OCI-LY3 (cell line): ENCODE results near the gene OOSP2.

Source experiments
- H2AFZ ChIP-seq: fragments of 200-600, 300-600 bp; shearing (Covaris generic); 2 replicates; pipeline ENCODE4 v1.6.0; 2014; ENCODE audit warnings: antibody characterized with exemption, low read depth, low read length
- H3K27ac ChIP-seq: fragments of 200-600, 300-600 bp; sonication (generic); 2 replicates; pipeline ENCODE4 v1.5.1; 2014; ENCODE audit warnings: mild to moderate bottlenecking, low read length, moderate library complexity, mixed read lengths
- H3K27me3 ChIP-seq: fragments of 200-600, 300-600 bp; sonication (generic); 2 replicates; pipeline ENCODE4 v1.6.1; 2014; ENCODE audit warnings: low read depth, low read length, mixed read lengths
- H3K36me3 ChIP-seq: fragments of 200-600, 300-600 bp; sonication (generic); replicated peaks from 2 replicates; pipeline ENCODE3; 2014; ENCODE audit warnings: low read depth, low read length, mixed read lengths
- H3K4me1 ChIP-seq: fragments of 300-600, 200-600 bp; sonication (generic); 2 replicates; pipeline ENCODE4 v1.6.1; 2014; ENCODE audit warnings: low read length, mixed read lengths
- H3K4me2 ChIP-seq: fragments of 200-600, 300-600 bp; sonication (generic); 2 replicates; pipeline ENCODE4 v1.6.1; 2014; ENCODE audit warnings: low read length, mixed read lengths
- H3K4me3 ChIP-seq: fragments of 300-600, 200-600 bp; sonication (generic); 2 replicates; pipeline ENCODE4 v1.5.1; 2014; ENCODE audit warnings: antibody characterized with exemption, mild to moderate bottlenecking, low read length, moderate library complexity
- H3K79me2 ChIP-seq: fragments of 300-600, 200-600 bp; shearing (Covaris generic); 2 replicates; pipeline ENCODE4 v1.6.1; 2014; ENCODE audit warnings: mild to moderate bottlenecking, low read length, mixed read lengths
- H3K9ac ChIP-seq: fragments of 300-600, 200-600 bp; shearing (Covaris generic); 2 replicates; pipeline ENCODE4 v1.6.0; 2014; ENCODE audit warnings: mild to moderate bottlenecking, low read length, moderate library complexity
- H3K9me3 ChIP-seq: fragments of 200-600, 300-600 bp; shearing (Covaris generic); 2 replicates; pipeline ENCODE4 v1.6.1; 2014; ENCODE audit warnings: low read length, mixed read lengths; ENCODE audit not compliant: insufficient read depth
- H4K20me1 ChIP-seq: fragments of 200-600, 300-600 bp; sonication (generic); 2 replicates; pipeline ENCODE4 v1.6.1; 2016; ENCODE audit warnings: low read length, mixed read lengths; ENCODE audit not compliant: insufficient read depth
- EZH2phosphoT487 ChIP-seq: fragments of 200-600 bp; shearing (Covaris generic); IDR thresholded peaks from 2 replicates; pipeline ENCODE4 v1.6.1; 2018; ENCODE audit warnings: antibody characterized with exemption, mixed run types, low read depth
- TF ChIP-seq, protein P1 (sequence below): fragments of 200-600, 300-600 bp; sonication (generic); IDR thresholded peaks from 2 replicates; pipeline ENCODE4 v1.5.1; 2014; ENCODE audit warnings: antibody characterized with exemption, low read length, low read depth

OOSP2 gene, protein sequence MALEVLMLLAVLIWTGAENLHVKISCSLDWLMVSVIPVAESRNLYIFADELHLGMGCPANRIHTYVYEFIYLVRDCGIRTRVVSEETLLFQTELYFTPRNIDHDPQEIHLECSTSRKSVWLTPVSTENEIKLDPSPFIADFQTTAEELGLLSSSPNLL

GRCh38 chr11:60040109-60040508, at the start of gene OOSP2:
OOSP2 (plus strand) TSS chr11:60040409; CDS start chr11:60040460, 51 bp downstream.
- H3K79me2 ChIP-seq = no peaks in the 10 kb centered on the region
- H2AFZ ChIP-seq = no peak within 1 kb of the TSS
- H3K9ac ChIP-seq = no peak within 1 kb of the TSS
- H3K9me3 ChIP-seq = no peaks in the 10 kb centered on the region
- no peaks in the 10 kb centered on the region for H4K20me1 ChIP-seq
- H3K4me3 ChIP-seq = no peak within 1 kb of the TSS
- H3K36me3 ChIP-seq = no peaks in the 10 kb centered on the region
- no peaks in the 10 kb centered on the region for H3K4me1 ChIP-seq
- TF ChIP-seq, protein P1, sequence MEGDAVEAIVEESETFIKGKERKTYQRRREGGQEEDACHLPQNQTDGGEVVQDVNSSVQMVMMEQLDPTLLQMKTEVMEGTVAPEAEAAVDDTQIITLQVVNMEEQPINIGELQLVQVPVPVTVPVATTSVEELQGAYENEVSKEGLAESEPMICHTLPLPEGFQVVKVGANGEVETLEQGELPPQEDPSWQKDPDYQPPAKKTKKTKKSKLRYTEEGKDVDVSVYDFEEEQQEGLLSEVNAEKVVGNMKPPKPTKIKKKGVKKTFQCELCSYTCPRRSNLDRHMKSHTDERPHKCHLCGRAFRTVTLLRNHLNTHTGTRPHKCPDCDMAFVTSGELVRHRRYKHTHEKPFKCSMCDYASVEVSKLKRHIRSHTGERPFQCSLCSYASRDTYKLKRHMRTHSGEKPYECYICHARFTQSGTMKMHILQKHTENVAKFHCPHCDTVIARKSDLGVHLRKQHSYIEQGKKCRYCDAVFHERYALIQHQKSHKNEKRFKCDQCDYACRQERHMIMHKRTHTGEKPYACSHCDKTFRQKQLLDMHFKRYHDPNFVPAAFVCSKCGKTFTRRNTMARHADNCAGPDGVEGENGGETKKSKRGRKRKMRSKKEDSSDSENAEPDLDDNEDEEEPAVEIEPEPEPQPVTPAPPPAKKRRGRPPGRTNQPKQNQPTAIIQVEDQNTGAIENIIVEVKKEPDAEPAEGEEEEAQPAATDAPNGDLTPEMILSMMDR = no peak
- no peak for TF ChIP-seq EZH2phosphoT487
- H3K27me3 ChIP-seq = peaks cover 3% of the 10 kb centered on the region; the same call in 1 of the 2 replicates
- no peak within 1 kb of the TSS for H3K27ac ChIP-seq
- no peak within 1 kb of the TSS for H3K4me2 ChIP-seq

- Histone ChIP-seq H3K4me3 (no peak overlapping the region), H3K36me3 (no peaks in the 10 kb centered on the region), H3K9me3 (no peaks in the 10 kb centered on the region), H3K9ac (no peak overlapping the region), H2AFZ (no peak overlapping the region), H3K79me2 (no peaks in the 10 kb centered on the region), H3K27me3 (no peaks in the 10 kb centered on the region), H3K27ac (no peak overlapping the region), H3K4me1 (no peaks in the 10 kb centered on the region), H4K20me1 (no peaks in the 10 kb centered on the region), H3K4me2 (no peak overlapping the region)
- TF ChIP-seq EZH2phosphoT487 = no peak
- TF ChIP-seq, protein P1 = no peak
Measured at GRCh38 chr11:59990421-59990820, 49.8 kb upstream of the OOSP2 start.

DNA sequence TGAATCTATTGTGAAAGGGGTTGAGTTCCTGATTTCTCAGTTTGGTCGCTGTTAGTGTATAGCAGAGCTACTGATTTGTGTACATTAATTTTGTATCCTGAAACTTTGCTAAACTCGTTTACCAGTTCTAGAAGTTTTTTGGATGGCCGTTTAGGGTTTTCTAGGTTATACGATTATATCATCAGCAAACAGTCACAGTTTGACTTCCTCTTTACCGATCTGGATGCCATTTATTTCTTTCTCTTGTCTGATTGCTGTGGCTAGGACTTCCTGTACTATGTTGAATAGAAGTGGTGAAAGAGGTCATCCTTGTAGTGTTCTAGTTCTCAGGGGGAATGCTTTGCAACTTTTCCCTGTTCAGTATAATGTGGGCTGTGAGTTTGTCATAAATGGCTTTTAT, 47.8 kb upstream of the OOSP2 start:
- no peaks in the 10 kb centered on the region for H3K27me3 ChIP-seq
- no peaks in the 10 kb centered on the region for H3K9me3 ChIP-seq
- no peaks in the 10 kb centered on the region for H3K79me2 ChIP-seq
- H2AFZ ChIP-seq = no peak overlapping the region
- H4K20me1 ChIP-seq = no peaks in the 10 kb centered on the region
- H3K4me2 ChIP-seq = no peak overlapping the region
- no peak overlapping the region for H3K4me3 ChIP-seq
- no peaks in the 10 kb centered on the region for H3K36me3 ChIP-seq
- TF ChIP-seq, protein P1 = no peak
- TF ChIP-seq EZH2phosphoT487 = no peak
- no peak overlapping the region for H3K27ac ChIP-seq
- no peak overlapping the region for H3K9ac ChIP-seq
- no peaks in the 10 kb centered on the region for H3K4me1 ChIP-seq

GRCh38 chr11:59997800-59998199, 42.4 kb upstream of the OOSP2 start:
- H4K20me1 ChIP-seq = no peaks in the 10 kb centered on the region
- no peak overlapping the region for H3K4me3 ChIP-seq
- H3K4me2 ChIP-seq = no peak overlapping the region
- H3K4me1 ChIP-seq = no peaks in the 10 kb centered on the region
- no peaks in the 10 kb centered on the region for H3K36me3 ChIP-seq
- H3K27ac ChIP-seq = no peak overlapping the region
- no peaks in the 10 kb centered on the region for H3K27me3 ChIP-seq
- no peaks in the 10 kb centered on the region for H3K9me3 ChIP-seq
- TF ChIP-seq EZH2phosphoT487 = no peak
- TF ChIP-seq, protein P1 = no peak
- no peaks in the 10 kb centered on the region for H3K79me2 ChIP-seq
- no peak overlapping the region for H3K9ac ChIP-seq
- no peak overlapping the region for H2AFZ ChIP-seq
